ENCODE results near the gene PFDN1.
A peak's percentile ranks its signal among the peaks of the same experiment; 100 is the strongest.

PFDN1 gene

DNA sequence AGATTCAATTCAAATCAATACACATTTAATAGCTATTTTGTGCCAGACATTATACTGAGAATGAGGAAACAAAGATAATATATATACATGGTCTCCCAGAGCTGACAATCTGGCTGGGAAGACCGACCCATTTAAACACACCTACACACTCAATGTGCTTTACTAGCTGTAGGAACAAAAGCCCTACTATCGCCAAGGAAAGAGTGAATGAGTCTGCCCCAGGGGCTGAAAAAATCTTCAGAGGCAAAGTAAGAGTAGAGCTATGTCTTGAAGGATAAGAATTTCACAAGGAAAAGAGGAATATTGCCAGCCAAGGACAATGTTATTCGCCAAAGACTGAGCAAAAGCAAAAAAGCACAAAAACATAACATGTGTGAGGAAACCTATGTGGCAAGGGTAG is 6.6 kb downstream of the PFDN1 start:
- DNase-seq (ENCODE audit: low spot score), result no peak

DNA sequence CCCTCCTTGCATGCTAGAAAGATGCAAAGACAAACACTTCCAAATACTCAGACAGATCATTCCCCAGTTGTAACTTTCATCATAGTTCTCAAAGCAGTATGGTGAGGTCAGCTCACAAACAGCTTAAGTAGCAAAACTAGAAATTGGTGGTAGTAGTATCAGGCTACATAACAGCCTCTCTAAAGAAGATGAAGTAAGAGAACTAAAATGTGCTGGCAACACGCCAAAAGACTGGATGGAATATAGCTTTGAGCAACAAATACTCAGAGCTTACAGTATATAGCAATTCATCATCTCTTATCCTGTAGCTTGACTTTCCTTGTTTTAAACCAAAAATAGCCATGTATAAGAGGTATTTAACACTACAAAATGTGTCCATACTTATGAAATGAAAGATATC is 7.5 kb downstream of the PFDN1 start:
- peak; percentile 42 for DNase-seq (ENCODE audit: low spot score)

DNA sequence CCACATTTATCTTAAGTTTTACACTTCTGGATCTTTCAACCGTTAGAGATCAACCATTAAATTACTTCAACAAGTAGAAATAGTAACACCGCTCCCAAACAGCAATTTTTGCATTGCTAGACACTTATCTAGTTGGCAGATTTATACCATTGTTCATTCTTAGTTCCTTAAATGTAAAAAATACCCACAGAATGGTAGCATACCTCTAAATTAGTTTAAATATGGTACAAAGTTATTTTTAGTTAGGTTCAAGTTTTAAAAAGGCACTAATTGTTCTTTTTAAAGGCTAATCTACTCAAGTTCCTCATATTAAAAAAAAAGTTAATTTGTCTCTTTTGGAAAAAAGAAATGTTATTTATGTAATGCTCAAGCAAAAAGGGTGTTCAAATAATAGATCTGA is 8.1 kb downstream of the PFDN1 start:
- no peak for DNase-seq (ENCODE audit: low spot score)

DNA sequence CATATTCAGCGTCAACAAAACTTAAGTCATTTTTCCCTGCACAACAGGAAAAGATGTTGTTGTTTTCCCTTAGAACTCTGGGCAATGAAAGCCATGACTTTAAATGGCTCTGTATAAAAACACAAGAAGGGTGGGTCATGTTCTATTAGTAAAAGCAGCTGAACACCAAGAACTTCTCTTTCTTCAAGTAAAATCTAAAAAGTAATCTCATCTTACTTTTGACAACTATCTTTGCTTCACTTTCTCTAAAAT is 9.1 kb downstream of the PFDN1 start:
- no peak for DNase-seq (ENCODE audit: low spot score)

DNA sequence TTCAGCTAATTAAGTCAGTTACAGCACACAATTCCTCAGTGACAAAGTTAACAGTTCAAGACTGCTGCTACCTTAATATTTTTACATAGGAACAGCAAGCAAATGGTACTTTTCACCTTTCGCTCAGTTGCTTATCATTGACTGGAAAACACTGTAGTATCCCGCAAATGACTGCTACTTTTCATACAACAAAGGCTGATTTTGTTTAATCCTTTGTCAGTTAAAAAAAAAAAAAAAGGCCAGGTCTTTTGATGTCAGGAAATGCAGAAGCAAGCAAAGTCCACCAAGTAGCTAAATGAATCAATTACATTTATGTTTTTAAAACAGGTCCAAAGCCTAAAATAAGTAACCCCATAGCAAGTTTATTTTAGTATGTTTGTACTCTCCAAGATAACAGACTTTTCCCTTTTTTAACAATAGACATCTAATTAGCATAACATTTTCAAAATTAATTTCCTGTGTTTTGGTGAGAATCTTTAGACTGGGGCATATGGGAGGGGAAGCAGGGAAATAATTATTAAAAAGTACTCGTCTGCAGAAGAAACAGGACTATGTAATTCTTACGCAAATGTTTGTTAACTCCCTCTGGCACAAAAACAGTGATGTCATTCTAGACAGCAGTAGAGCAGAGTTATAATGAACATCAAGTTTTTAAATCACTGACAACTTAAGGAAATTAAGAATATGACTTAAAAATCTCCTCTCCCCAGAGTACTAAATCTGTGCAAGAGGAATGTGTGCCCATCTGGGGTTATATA is 9.6 kb downstream of the PFDN1 start:
- no peak for DNase-seq (ENCODE audit: low spot score)

DNA sequence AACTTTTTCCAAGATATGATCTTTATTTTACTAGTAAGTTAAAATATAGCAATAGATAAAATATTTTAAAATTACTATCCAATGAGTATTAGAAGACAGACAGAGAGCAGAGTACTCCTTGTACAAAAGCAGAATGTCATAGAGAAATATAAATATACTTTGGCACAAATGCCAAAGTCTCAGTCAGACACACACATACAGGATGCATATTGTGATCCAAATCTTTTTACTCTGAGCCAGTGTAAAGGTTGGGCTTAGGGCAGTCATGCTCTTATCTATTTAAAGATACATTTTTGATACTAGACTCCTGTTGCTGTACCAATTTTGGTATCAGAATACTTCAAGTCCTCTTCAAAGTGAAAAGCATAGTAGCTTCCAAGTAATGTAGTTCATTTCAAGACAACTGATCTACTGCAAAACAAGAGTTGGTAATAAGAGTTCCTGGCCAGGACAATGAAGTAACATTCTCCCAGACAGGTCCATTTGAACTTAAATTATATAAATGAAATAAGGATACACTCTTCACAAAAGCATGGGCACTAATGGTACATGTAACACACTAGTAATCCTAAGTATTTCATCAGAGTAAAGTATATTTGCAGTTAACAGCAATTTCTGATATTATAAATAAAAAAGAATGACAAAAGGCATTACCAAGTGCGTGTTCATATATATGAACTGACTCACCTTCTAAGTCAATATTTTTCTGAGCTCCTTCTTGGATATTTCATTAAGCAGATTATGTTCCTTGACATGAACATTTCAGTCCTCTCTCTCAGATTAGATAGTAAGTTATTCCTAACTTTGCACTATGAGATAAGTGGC is 10.5 kb downstream of the PFDN1 start:
- no peak for DNase-seq (ENCODE audit: low spot score)

DNA sequence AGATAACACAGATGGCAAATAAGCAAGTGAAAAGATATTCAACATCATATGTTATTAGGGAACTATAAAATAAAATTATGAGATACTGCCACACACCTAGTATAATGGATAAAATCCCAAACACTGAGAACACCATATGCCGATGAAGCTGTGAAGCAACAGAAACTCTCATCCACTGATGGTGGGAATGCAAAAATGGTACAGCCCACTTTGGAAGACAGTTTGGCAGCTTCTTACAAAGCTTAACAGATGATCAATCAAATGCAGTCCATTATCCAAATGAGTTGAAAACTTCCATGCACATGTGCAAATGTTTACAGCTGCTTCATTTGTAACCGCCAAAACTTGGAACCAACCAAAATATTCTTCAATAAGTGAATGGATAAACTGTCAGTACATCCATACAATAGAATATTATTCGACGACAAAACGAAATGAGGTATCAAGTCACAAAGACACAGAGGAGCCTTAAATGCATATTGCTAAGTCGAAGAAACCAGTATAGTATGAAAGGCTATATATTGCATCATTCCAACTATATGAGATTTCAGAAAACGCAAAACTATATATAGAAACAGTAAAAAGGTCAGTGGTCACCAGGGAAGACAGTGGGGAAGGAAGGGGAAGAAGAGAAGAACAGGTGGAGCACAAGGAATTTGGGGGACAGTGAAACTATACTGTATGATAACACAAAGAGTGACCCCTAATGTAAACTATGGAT is 14.9 kb downstream of the PFDN1 start:
- no peak for DNase-seq (ENCODE audit: low spot score)

DNA sequence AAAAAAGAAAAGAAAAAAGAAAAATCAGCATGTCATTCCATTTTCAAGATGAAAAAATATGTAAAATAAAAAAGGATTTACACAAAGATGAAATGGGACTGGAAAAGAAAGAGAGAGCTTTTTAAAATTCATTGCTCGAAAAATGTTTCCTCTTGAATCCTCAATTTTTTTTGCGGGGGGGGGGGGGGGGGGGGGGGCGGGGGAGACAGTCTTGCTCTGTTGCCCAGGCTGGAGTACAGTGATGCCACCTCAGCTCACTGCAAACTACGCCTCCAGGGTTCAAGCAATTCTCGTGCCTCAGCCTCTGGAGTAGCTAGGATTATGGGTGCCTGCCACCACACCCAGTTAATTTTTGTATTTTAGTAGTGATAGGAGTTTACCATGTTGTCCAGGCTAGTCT is 16.5 kb downstream of the PFDN1 start:
- no peak for DNase-seq (ENCODE audit: low spot score)

DNA sequence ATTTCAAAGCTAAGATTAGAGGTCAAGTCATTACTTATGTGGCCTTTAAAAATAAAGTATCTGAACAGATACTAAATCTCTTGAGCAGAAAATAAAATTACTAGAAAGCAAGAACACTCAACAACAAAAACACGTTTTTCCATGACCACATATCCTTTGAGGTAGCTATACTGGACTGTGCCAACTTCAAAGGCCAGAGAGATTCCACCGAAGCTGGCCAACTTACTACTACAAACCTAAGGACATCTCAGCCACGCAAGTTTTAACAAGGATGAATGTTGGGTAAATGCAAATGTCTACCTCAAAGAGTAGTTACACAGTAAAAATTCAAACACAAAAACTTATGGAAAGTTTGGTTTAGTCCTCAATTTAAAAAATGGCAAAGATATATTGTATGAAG is 18.9 kb downstream of the PFDN1 start:
- DNase-seq (ENCODE audit: low spot score), result no peak

DNA sequence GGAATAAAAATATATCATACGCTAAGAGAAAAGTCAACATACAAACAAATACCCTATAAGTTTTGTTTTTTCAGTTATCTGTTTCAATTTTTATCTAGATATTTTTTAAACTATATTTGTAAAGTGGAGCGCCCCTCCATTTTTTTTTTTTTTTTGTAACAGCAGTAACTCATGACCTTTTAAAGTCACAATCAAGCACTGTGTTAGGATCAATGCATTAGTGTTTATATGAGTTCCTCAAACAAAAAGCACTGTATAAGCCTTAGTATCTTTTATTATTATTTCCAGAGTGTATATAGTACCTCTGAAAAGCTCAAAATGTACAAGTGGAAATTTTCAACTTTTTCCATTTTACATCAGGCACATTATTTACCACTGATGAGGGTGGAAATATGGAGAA is 20.6 kb downstream of the PFDN1 start:
- DNase-seq (ENCODE audit: low spot score), result no peak

DNA sequence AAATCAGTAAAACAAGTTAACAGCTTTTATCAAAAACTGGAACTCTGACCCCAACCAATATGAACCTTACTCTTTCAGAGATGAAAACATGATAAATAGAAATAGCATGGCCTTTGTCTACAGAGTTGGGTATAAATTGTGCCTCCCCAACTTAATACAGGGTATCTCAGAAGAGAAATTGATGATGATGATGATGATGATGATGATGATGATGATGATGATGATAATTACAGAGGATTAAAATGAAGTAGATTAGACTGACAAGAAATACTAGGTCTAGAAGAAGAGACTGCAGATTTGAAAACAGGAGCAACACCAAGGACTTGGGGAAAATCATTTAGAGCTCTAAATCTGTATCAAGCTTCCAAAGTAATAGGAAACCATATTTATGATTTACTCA is 27.1 kb downstream of the PFDN1 start:
- DNase-seq (ENCODE audit: low spot score), result no peak

DNA sequence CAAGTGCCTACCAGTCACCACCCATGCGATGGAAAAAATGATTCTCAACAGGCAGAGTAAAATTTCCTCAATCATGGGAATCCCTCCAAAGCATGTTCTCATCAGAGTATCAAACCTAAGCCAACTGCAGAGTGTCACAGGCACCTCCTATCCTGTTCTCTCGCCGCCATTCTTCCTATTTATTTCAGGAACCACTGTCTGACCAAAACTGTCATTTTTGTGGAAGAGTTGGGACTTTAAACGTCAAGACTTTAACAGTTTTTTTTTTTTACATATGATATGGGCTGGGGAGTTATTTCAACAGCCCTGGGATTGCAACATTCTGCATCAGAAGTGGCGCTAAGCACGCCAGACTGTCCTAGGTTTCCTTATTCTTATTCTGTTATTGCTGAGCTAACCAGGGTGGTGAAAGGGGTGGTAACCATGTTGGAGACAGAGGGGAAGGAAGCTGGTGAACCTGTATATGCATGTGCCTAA is 29.5 kb downstream of the PFDN1 start:
- no peak for DNase-seq (ENCODE audit: low spot score)

DNA sequence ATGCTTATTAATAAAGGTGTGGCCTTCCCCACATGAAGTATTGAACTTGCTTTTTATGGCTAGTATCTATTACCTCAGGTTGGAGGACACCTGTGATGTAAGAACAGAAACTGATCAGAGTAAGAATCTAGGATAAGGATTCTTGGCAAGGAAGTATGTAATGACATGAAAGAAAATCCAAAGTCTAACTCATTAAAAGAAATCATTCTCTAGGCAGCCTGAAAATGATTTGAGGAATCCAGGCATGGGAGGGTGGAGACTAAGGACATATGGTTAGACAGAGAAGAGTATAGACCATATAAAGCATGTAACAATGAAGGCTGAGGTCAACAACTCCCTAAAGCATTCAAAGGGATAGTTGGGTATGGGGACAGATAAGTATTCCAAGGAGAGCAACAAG is 32.9 kb downstream of the PFDN1 start:
- DNase-seq (ENCODE audit: low spot score), result no peak

DNA sequence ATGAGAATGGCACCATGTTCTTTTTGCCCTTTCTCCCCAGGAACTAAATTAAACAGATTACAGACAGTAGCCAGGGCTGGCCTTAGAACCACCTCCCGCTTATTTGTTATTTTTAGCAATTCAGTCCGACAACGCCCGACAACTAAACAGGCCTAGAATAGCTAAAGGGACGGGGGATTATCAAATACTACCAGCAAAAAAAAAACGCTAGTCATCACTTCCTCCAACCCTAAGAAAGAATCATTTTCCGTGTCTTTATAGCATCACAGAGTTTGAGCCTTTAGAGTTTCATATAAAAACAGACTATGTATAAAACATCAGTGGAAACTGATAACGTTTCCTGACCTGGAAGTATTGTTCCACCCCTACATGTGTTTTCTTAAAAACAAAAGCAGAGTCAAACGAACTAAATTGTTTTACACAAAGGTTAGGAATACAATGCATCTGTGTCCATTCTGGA is 35.3 kb downstream of the PFDN1 start:
- no peak for DNase-seq (ENCODE audit: low spot score)

DNA sequence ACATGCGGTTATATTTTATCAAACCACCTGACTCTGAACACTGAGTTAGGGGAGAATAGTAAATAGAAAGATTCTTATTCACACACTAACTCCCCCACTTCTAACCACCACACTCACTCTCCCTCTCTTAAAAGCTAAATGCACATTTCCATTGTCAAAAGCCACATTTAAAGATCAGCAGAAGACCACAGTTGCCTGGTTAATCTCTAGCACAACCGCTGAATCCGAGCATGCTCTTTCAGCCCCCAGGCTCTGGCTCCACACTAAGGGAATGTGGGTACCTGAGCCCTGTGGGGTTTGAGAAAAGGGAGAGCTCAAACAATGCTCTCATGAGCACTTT is 35.7 kb downstream of the PFDN1 start:
- DNase-seq (ENCODE audit: low spot score), result no peak

DNA sequence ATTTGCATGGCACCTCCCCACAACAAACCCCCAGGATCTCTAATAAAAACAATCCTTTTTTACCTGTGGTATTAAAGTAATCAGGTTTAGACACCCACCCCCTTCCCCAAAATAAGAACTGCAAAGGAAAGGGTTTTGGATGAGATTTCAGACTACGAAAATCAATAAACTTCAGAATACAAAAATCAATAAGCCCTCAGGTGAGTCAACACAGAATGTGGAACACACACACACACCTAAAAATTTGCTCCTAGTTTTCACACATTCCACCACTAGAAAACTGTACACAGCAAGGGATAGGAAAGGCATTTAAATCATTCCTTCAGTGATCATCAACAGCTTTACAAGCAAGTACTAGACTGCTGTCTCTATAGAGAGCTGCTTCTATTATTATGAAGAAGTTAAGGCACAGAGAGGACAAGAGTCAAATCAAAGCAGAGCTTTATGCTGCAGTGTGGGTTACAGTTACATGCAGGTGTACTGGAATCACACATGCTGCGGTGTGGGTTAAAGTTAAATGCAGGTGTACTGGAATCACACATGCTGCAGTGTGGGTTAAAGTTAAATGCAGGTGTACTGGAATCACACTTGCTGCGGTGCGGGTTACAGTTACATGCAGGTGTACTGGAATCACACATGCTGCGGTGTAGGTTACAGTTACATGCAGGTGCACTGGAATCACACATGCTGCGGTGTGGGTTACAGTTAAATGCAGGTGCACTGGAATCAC is 36.3 kb downstream of the PFDN1 start:
- no peak for DNase-seq (ENCODE audit: low spot score)

DNA sequence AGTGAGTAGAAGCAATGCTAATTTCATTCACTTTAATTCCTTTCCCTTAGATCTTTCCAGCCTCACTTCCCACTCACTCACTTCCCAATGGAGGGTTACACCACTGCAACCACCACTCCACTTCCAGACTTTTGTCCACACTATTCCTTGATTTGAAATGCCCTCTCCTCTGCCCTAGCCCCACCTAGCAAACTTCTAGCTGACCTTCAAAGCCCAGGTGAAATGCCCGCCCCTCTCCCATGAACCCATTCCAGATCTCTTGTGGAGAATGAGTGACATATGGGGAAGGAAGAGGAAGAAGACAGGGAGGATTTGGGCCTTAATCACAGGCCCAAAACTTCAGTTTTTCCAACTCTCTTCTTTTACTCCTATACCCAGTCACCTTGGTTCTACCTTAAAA is 37.1 kb downstream of the PFDN1 start:
- no peak for DNase-seq (ENCODE audit: low spot score)

DNA sequence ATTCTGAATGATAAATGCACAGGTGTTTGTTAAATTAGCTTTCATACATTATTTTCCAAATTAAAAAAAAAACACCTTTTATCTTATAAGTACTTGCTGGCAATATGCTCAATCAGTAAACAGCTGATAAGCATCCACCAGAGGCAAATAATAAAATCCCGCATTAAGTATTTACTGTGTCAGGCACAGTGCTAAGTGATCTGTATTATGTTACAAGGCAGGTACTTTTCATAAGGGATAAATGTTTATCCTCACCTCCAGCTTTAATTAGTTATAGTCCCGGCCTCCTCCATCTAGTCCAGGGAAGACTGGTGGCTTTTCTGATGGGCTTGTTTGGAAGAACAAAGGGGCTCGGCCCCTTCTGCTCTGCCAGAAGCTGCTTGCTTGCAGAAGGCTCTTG is 40.1 kb downstream of the PFDN1 start:
- no peak for DNase-seq (ENCODE audit: low spot score)

DNA sequence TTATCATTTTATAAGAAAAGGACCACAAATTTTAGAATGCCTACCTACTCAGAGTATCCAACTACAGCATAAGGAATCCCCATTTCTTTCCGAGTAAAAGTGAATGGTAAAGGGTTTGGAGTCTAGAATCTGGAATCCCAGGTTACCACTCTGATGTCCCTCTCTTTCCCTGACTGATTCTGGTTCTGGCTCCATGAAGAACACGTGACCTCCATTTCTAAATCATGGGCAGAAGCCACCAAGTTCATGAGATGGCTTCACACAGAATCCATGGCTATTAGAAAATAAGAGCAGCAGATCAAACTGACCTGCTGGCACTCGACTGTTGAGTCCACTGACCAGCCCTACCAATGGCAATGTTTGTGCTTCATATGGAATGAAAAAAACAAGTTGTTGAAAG is 40.7 kb downstream of the PFDN1 start:
- DNase-seq (ENCODE audit: low spot score), result no peak

DNA sequence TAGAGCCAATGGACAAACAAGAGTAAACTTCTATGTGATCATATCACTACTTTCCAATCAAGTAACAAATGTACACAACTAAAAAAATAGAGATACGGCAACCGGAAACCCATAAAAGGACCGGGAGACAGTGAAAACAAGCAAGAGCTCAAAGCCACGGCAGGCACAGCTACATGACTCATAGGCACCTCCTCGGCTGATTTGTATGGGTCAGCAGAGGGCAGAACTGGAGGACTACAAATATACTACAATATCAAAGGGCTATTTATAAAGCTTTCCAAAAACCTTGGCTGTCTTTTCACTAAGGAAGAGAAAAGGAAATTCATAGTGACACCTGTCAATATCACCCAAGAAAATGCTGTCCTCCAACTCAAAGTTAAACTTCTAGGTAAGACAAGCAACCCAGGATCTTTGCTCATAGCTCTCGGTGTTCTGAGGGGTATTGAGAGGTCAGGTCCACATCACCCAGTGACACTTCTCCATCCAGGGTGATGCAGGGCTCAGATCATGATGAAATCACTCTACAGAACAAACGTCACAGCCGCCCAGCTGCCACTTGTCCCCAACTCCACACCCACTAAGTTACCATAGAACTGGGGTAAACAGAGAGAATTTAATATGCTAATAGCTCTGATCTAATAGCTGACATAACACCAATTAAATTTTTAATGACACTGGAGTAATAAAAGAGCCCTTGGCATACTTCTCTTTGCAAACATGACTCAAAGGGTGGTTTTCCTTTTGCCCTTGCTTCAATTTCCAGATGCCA is 41.3 kb downstream of the PFDN1 start:
- DNase-seq (ENCODE audit: low spot score), result no peak

DNA sequence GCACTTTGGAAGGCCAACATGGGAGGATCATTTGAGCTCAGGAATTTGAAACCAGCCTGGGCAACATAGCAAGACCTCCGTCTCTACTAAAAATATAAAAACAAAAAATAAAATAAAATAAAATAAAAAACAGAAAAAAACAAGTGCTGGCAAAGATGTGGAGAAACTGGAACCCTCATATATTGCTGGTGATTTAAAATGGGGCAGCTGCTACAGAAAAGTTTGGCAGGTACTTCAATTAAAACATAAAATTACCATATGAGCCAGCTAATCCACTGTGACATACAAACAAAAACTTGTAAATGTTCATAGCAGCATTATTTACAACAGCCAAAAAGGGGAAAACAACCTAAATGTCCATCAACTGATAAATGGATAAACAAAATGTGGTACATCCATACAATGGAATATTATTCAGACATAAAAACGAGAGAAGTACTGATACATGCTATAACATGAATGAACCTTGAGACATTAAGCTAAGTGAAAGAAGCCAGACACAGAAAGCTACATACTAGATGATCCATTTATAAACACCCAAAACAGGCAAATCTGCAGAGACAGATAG is 42.7 kb downstream of the PFDN1 start:
- no peak for DNase-seq (ENCODE audit: low spot score)
